OCI-LY7 (cell line): ENCODE results near the gene FOXN3. TPM values are rescaled to one million over a fixed set of nuclear protein-coding genes. Genes with fewer than 3 reads are reported as not detected.

Source experiments
- BruUV-seq: library from RNA; stranded (reverse); fragments of 400-500 nt; replicated peaks from 2 replicates; lab custom pipeline; 2021; lab: Mats Ljungman, UMichigan
- CTCF ChIA-PET: fragments of 300-600 bp; sonication (Branson Sonifier 250); formaldehyde crosslinking; loops from one replicate; lab custom pipeline; 2022; ENCODE audit warnings: antibody characterized with exemption; ENCODE audit not compliant: unreplicated experiment; lab: Charles Lee
- POLR2A ChIA-PET: fragments of 300-600 bp; sonication (Branson Sonifier 250); formaldehyde crosslinking; loops from one replicate; lab custom pipeline; 2022; ENCODE audit warnings: antibody characterized with exemption; lab: Charles Lee
- DNase-seq: peaks from one replicate; pipeline ENCODE4 v3.0.0-alpha.2; 2015; ENCODE audit warnings: low spot score
- H2AFZ ChIP-seq: fragments of 200-600 bp; sonication (generic), shearing (Covaris generic); 2 replicates; pipeline ENCODE4 v1.6.1; 2014; ENCODE audit warnings: mild to moderate bottlenecking, antibody characterized with exemption, low read length, moderate library complexity
- H3K27ac ChIP-seq: fragments of 200-600 bp; sonication (generic); 2 replicates; pipeline ENCODE4 v1.5.1; 2014; ENCODE audit warnings: mixed run types, low read depth, mild to moderate bottlenecking, moderate library complexity, low read length, inconsistent platforms; ENCODE audit not compliant: poor library complexity, severe bottlenecking
- H3K36me3 ChIP-seq: fragments of 200-600 bp; sonication (generic); 2 replicates; pipeline ENCODE4 v1.6.1; 2014; ENCODE audit warnings: mild to moderate bottlenecking, antibody characterized with exemption, low read length, moderate library complexity, mixed read lengths; ENCODE audit not compliant: insufficient read depth
- H3K4me1 ChIP-seq: fragments of 200-600 bp; sonication (generic); 2 replicates; pipeline ENCODE4 v1.5.1; 2014; ENCODE audit warnings: mild to moderate bottlenecking, low read length; ENCODE audit not compliant: insufficient read depth, poor library complexity, severe bottlenecking
- H3K4me2 ChIP-seq: fragments of 200-600 bp; sonication (generic); 2 replicates; pipeline ENCODE4 v1.6.1; 2014; ENCODE audit warnings: mild to moderate bottlenecking, low read length
- H3K4me3 ChIP-seq: fragments of 200-600 bp; sonication (generic); 2 replicates; pipeline ENCODE4 v1.5.1; 2014; ENCODE audit warnings: mild to moderate bottlenecking, low read depth, low read length; ENCODE audit not compliant: poor library complexity, severe bottlenecking
- H3K79me2 ChIP-seq: fragments of 200-600 bp; sonication (generic); 2 replicates; pipeline ENCODE4 v1.6.1; 2016; ENCODE audit warnings: low read depth, mild to moderate bottlenecking, low read length, moderate library complexity, mixed read lengths; ENCODE audit not compliant: insufficient read depth
- H3K9me2 ChIP-seq: fragments of 200-600 bp; sonication (generic); 2 replicates; pipeline ENCODE4 v1.6.1; 2016; ENCODE audit warnings: mild to moderate bottlenecking, low read length, mixed read lengths; ENCODE audit not compliant: insufficient read depth
- H3K9me3 ChIP-seq: fragments of 200-600 bp; sonication (generic); 2 replicates; pipeline ENCODE4 v1.6.1; 2014; ENCODE audit warnings: mild to moderate bottlenecking, mixed run types, low read length, mixed read lengths
- H4K20me1 ChIP-seq: fragments of 200-600 bp; sonication (generic); 2 replicates; pipeline ENCODE4 v1.6.1; 2014; ENCODE audit warnings: mild to moderate bottlenecking, antibody characterized with exemption, low read length, moderate library complexity, mixed read lengths; ENCODE audit not compliant: insufficient read depth
- EZH2phosphoT487 ChIP-seq: fragments of 200-600 bp; sonication (generic); IDR thresholded peaks from 2 replicates; pipeline ENCODE4 v1.6.1; 2018; ENCODE audit warnings: low read depth, borderline replicate concordance, mild to moderate bottlenecking, mixed run types, antibody characterized with exemption, low read length, moderate library complexity, mixed read lengths
- intact Hi-C: fragments of 100-400 bp; cut with micrococcal nuclease; formaldehyde crosslinking; loops from one replicate; pipeline ENCODE4 v1.10.0; 2022; ENCODE audit not compliant: unreplicated experiment
- total RNA-seq, 2 experiments: library from RNA; depleted of rRNA in 1 of 2; stranded (reverse); fragments of >200 nt in 1 of 2; shearing (Covaris generic) in 1 of 2; gene quantifications; 2 replicates each; pipeline ENCODE4 v1.2.3, GENCODE V29; 2014 to 2022
- TF ChIP-seq, protein P1 (sequence below): fragments of 200-600 bp; sonication (generic); conservative IDR thresholded peaks from 2 replicates; pipeline ENCODE4 v1.5.1; 2014; ENCODE audit warnings: mild to moderate bottlenecking, antibody characterized with exemption, low read length, moderate library complexity, mixed read lengths

The FOXN3 gene
- total RNA-seq, 2 experiments from 2014 or later: 77.7 to 102 TPM

DNA sequence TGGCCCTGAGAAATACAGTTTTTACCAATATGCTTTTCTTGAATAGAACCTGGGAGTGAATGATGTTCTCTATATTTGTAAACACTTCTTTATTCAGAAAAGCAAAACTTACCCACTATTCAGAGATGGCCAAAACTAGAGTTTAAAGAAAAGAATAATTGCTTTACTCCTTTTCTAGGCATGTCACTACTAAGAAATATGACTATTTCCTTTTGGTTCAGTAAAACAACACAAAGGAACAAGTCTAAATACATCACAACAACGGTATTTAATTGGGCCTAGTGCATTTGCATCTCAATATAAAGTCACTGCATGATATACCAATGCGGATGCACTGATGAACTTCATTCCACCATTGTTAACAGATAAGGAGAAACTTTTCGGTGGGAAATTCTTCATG lies 207.5 kb downstream of the FOXN3 start:
- ChIA-PET CTCF (no interaction called here), POLR2A (no interaction called here)
- H2AFZ ChIP-seq: no peak overlapping the region
- TF ChIP-seq, protein P1, sequence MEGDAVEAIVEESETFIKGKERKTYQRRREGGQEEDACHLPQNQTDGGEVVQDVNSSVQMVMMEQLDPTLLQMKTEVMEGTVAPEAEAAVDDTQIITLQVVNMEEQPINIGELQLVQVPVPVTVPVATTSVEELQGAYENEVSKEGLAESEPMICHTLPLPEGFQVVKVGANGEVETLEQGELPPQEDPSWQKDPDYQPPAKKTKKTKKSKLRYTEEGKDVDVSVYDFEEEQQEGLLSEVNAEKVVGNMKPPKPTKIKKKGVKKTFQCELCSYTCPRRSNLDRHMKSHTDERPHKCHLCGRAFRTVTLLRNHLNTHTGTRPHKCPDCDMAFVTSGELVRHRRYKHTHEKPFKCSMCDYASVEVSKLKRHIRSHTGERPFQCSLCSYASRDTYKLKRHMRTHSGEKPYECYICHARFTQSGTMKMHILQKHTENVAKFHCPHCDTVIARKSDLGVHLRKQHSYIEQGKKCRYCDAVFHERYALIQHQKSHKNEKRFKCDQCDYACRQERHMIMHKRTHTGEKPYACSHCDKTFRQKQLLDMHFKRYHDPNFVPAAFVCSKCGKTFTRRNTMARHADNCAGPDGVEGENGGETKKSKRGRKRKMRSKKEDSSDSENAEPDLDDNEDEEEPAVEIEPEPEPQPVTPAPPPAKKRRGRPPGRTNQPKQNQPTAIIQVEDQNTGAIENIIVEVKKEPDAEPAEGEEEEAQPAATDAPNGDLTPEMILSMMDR: no peak
- TF ChIP-seq EZH2phosphoT487: no peak
- H3K79me2 ChIP-seq: no peaks in the 10 kb centered on the region
- intact Hi-C loops: no loop called here
- H3K36me3 ChIP-seq: 0 out of 2 replicates have a peak, but pooled peaks cover 4% of the 10 kb centered on the region
- H3K4me3 ChIP-seq: no peak overlapping the region
- no TSS peak for BruUV-seq
- H4K20me1 ChIP-seq: no peaks in the 10 kb centered on the region
- H3K4me2 ChIP-seq: no peak overlapping the region
- H3K27ac ChIP-seq: no peak overlapping the region
- no peaks in the 10 kb centered on the region for H3K9me2 ChIP-seq
- DNase-seq: no peak
- H3K9me3 ChIP-seq: no peaks in the 10 kb centered on the region
- H3K4me1 ChIP-seq: no peaks in the 10 kb centered on the region

DNA sequence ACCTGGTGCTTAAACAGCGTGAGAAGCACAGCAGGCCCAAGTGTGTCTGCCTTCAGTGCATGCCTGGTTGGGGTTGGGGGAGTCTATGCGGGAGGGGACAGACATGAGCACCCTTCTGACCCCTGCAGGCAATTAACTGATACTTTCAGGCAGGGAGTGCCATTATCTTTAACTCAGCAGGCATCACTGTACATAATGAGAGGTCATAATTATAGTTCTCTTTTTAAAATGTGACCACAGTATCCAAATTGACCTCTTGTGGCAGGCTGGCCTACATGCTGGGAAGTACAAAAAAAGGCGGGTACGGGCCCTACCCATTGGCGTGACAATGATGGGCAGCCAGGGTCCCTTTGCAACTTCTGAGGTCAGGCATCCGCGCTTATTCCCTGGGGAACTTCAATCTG lies 209.1 kb downstream of the FOXN3 start:
- Histone ChIP-seq H3K9me2 (no peaks in the 10 kb centered on the region), H3K79me2 (no peaks in the 10 kb centered on the region), H3K36me3 (0 out of 2 replicates have a peak, but pooled peaks cover 4% of the 10 kb centered on the region), H3K27ac (no peak overlapping the region), H3K4me2 (no peak overlapping the region), H2AFZ (no peak overlapping the region), H3K4me3 (no peak overlapping the region), H3K9me3 (no peaks in the 10 kb centered on the region), H4K20me1 (no peaks in the 10 kb centered on the region), H3K4me1 (no peaks in the 10 kb centered on the region)
- no TSS peak for BruUV-seq
- DNase-seq: no peak
- no peak for TF ChIP-seq EZH2phosphoT487
- TF ChIP-seq, protein P1: 0 out of 2 replicates have a peak, but pooled peaks have one; percentile 13
- ChIA-PET POLR2A (no interaction called here), CTCF (no interaction called here)
- intact Hi-C loops: no loop called here

DNA sequence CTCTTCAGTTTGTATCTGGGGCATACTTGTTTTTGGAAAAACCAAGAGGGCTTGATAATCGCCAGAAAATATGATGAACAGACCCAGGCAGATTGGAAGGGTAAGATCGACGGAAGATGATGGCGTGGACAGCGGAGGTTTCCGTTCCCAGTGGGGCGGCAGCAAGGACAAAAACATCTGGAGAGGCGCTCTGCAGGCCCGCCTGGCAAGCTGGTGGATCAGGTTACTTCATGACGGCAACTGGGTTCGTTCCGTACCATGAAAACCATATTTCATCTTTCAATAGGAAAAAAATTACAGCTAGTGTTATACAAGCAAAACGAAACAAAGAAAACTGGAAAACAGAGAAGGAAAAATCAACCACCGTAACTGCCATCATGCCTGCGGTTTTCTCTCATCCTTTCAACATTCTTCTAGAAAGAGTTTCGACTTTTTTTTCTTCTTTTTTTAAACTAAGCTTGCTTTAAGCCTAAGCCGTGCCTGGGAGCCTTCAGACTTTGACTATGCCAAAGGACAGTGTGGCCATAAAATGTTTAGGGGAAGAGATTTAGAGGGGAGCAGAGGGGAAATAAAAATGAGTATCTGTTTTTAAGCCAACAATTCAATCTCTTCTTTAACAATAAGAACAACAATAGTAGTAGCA lies 210.5 kb downstream of the FOXN3 start:
- Histone ChIP-seq H4K20me1 (no peaks in the 10 kb centered on the region), H3K9me2 (no peaks in the 10 kb centered on the region), H3K4me2 (no peak overlapping the region), H3K4me3 (no peak overlapping the region), H3K36me3 (0 out of 2 replicates have a peak, but pooled peaks cover 4% of the 10 kb centered on the region), H3K9me3 (no peaks in the 10 kb centered on the region), H3K4me1 (no peaks in the 10 kb centered on the region), H2AFZ (no peak overlapping the region), H3K79me2 (no peaks in the 10 kb centered on the region), H3K27ac (no peak overlapping the region)
- CTCF ChIA-PET: no interaction called here
- BruUV-seq: no TSS peak
- TF ChIP-seq, protein P1: no peak
- no peak for TF ChIP-seq EZH2phosphoT487
- intact Hi-C loops: no loop called here
- POLR2A ChIA-PET: interaction anchor here (0.8 kb wide), 1 partner anchor 10 kb away, joined by 3 read pairs; no protein-coding TSS in a partner anchor
- no peak for DNase-seq
